ENCODE measurements around the gene PTGIS. TPM values are rescaled to one million over a fixed set of nuclear protein-coding genes. Genes with fewer than 3 reads are reported as not detected.

The PTGIS gene
- total RNA-seq, 2 donors from 2014 or later: 14.1 to 20.9 TPM

DNA sequence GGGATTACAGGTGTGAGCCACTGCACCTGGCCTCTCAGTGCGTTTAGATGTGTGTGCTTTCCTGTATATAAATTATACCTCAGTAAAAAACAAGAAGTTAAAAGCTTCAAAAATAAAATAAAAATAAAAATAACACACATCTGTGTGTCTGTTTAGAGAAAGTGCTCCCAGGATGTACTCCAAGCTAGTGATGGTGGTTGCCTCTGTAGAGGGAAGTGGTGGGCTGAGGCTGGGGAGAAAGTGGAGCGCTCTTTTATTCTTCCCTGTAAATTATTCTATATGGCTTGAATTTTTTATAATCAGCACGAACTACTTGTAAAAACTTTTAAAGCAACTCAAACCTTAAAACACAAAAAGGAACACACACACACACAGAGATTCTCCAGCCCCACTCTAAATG lies 29.0 kb downstream of the PTGIS start:
- Histone ChIP-seq H3K36me3 (ENCODE audit: control insufficient read depth, insufficient read depth, low read length) (no peaks in the 10 kb centered on the region), H3K27ac (ENCODE audit: low read depth, low read length) (no peak overlapping the region), H3K4me3 (ENCODE audit: low read length) (no peak overlapping the region), H3K9ac (ENCODE audit: extremely low read depth, low read length, poor library complexity, severe bottlenecking) (no peak overlapping the region), H3K9me3 (ENCODE audit: control insufficient read depth, low read length) (peaks cover 7% of the 10 kb centered on the region), H3K4me1 (ENCODE audit: control insufficient read depth, insufficient read depth, low read length) (no peaks in the 10 kb centered on the region), H3K27me3 (ENCODE audit: control insufficient read depth, insufficient read depth, low read length, poor library complexity, severe bottlenecking) (no peaks in the 10 kb centered on the region)
- H3K36me3 Mint-ChIP-seq (ENCODE audit: low read depth): peaks cover 32% of the 10 kb centered on the region
- H3K4me3 Mint-ChIP-seq: no peak overlapping the region
- DNase-seq: no peak
- H3K27ac Mint-ChIP-seq: no peak overlapping the region
- H3K27me3 Mint-ChIP-seq (ENCODE audit: insufficient read depth): no peaks in the 10 kb centered on the region
- 89% methylated on average over 1 of the region's 3 CpGs; no CpG with 5 or more reads in 1 of the 2 experiments for WGBS, 2 experiments (ENCODE audit: insufficient coverage in 1 of 2, insufficient read length in 1 of 2)
- TF ChIP-seq, protein P1, sequence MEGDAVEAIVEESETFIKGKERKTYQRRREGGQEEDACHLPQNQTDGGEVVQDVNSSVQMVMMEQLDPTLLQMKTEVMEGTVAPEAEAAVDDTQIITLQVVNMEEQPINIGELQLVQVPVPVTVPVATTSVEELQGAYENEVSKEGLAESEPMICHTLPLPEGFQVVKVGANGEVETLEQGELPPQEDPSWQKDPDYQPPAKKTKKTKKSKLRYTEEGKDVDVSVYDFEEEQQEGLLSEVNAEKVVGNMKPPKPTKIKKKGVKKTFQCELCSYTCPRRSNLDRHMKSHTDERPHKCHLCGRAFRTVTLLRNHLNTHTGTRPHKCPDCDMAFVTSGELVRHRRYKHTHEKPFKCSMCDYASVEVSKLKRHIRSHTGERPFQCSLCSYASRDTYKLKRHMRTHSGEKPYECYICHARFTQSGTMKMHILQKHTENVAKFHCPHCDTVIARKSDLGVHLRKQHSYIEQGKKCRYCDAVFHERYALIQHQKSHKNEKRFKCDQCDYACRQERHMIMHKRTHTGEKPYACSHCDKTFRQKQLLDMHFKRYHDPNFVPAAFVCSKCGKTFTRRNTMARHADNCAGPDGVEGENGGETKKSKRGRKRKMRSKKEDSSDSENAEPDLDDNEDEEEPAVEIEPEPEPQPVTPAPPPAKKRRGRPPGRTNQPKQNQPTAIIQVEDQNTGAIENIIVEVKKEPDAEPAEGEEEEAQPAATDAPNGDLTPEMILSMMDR (conservative IDR thresholded peaks at IDR 0.05): no peak
- H3K4me1 Mint-ChIP-seq: no peaks in the 10 kb centered on the region
- peaks cover 6% of the 10 kb centered on the region for H3K9me3 Mint-ChIP-seq

DNA sequence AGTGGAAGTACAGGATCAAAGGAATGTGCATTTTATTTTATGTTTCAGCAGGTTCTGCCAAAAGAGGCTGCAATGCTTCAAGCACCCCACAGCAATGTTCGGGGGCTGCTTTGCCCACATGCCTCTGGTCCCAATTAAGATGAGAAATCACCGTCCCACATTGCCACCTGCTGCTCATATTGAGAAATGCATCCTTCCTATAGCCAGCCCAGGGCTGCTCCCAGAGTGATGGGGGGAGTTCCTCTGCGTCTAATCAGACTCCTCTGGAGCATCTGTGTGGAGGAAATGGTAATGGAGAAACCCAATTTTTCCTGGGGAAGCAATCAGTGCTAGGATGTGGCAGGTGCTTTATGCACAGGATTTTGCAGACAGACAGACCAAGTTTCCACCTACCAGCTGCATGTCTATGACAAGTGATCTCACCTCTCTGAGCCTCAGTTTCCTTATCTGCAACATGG lies 33.7 kb downstream of the PTGIS start:
- no peaks in the 10 kb centered on the region for H3K4me1 ChIP-seq (ENCODE audit: control insufficient read depth, insufficient read depth, low read length)
- Mint-ChIP-seq H3K4me1 (no peaks in the 10 kb centered on the region), H3K4me3 (no peak overlapping the region), H3K27me3 (ENCODE audit: insufficient read depth) (no peaks in the 10 kb centered on the region), H3K27ac (no peak overlapping the region), H3K36me3 (ENCODE audit: low read depth) (peaks cover 14% of the 10 kb centered on the region), H3K9me3 (peaks cover 4% of the 10 kb centered on the region)
- H3K27ac ChIP-seq (ENCODE audit: low read depth, low read length): no peak overlapping the region
- no peak overlapping the region for H3K9ac ChIP-seq (ENCODE audit: extremely low read depth, low read length, poor library complexity, severe bottlenecking)
- 43 to 57% methylated on average over 1 to 3 of the region's 3 CpGs for WGBS, 2 experiments (ENCODE audit: insufficient coverage in 1 of 2, insufficient read length in 1 of 2)
- DNase-seq: peak; percentile 91
- no peak overlapping the region for H3K4me3 ChIP-seq (ENCODE audit: low read length)
- H3K9me3 ChIP-seq (ENCODE audit: control insufficient read depth, low read length): peaks cover 5% of the 10 kb centered on the region
- TF ChIP-seq, protein P1 (conservative IDR thresholded peaks at IDR 0.05): peak; percentile 88
- H3K36me3 ChIP-seq (ENCODE audit: control insufficient read depth, insufficient read depth, low read length): no peaks in the 10 kb centered on the region
- no peaks in the 10 kb centered on the region for H3K27me3 ChIP-seq (ENCODE audit: control insufficient read depth, insufficient read depth, low read length, poor library complexity, severe bottlenecking)

DNA sequence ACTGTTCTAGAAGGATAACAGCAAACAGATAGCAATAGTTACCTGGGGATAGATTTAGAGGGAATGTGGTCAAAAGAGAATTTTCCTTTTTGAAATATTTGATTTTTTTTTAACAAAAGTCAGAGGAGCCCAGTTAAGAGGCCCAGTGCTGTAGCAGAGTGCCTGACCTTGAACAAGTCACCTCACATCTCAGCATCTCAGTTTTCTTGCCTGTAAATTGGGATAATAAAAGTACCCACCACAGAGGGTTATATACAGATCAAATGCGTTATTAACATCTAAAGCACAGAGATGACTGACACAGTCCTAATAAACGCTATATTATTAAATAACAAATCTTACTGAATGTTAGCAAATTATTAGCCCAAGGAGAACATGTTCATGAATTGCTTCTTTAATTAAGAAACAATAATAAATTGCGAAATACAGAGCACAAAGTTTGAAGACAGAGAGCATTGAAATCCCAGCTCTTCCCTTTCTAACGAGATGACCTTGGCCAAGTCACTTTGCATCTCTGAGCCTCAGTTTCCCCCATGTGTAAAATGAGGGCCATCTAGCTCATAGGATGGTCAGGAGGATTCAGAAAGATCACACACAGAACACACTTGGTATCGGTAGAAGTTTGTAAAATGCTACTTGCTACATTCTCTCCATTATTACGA lies 35.5 kb downstream of the PTGIS start:
- H3K4me1 Mint-ChIP-seq: no peaks in the 10 kb centered on the region
- TF ChIP-seq, protein P1 (conservative IDR thresholded peaks at IDR 0.05): no peak
- H3K4me1 ChIP-seq (ENCODE audit: control insufficient read depth, insufficient read depth, low read length): no peaks in the 10 kb centered on the region

More for the DNA sequence above, 35.5 kb downstream of the PTGIS start:
- H3K27ac ChIP-seq (ENCODE audit: low read depth, low read length): no peak overlapping the region
- H3K9me3 ChIP-seq (ENCODE audit: control insufficient read depth, low read length): no peaks in the 10 kb centered on the region
- DNase-seq: no peak
- peaks cover 6% of the 10 kb centered on the region for H3K36me3 Mint-ChIP-seq (ENCODE audit: low read depth)
- H3K9me3 Mint-ChIP-seq: no peaks in the 10 kb centered on the region
- H3K36me3 ChIP-seq (ENCODE audit: control insufficient read depth, insufficient read depth, low read length): no peaks in the 10 kb centered on the region
- no peak overlapping the region for H3K9ac ChIP-seq (ENCODE audit: extremely low read depth, low read length, poor library complexity, severe bottlenecking)
- no peak overlapping the region for H3K4me3 ChIP-seq (ENCODE audit: low read length)
- 92 to 93% methylated on average over 4 to 6 of the region's 6 CpGs for WGBS, 2 experiments (ENCODE audit: insufficient coverage in 1 of 2, insufficient read length in 1 of 2)
- H3K27me3 ChIP-seq (ENCODE audit: control insufficient read depth, insufficient read depth, low read length, poor library complexity, severe bottlenecking): no peaks in the 10 kb centered on the region
- no peaks in the 10 kb centered on the region for H3K27me3 Mint-ChIP-seq (ENCODE audit: insufficient read depth)
- no peak overlapping the region for H3K4me3 Mint-ChIP-seq
- H3K27ac Mint-ChIP-seq: no peak overlapping the region

Data from endodermal cell (in vitro differentiated cells).